Measurements from ENCODE around the gene PTPN22. TPM values are rescaled to one million over a fixed set of nuclear protein-coding genes. Genes with fewer than 3 reads are reported as not detected.
A peak's percentile ranks its signal among the peaks of the same experiment; 100 is the strongest.

The PTPN22 gene
- total and polyA plus RNA-seq, 9 of the 15 experiments (the other 6 are each of a cell fraction or from before 2014, with no cell fraction given): 0.45 to 4.6 (median 1.1) TPM

GRCh38 chr1:113804421-113805255 is 66.9 kb downstream of the PTPN22 start (continued):
- peak in 1 of 2 experiments; percentile 79; a peak in 2 of 4 replicates for TF ChIP-seq ZNF318 (IDR thresholded peaks at IDR 0.05; ENCODE audit: borderline replicate concordance in 1 of 2, low read depth in 1 of 2)
- no peak for TF ChIP-seq RFX1 (IDR thresholded peaks at IDR 0.05)
- TF ChIP-seq PREB (CRISPR knock-in tag; IDR thresholded peaks at IDR 0.05): no peak
- TF ChIP-seq HDAC2 (IDR thresholded peaks at IDR 0.05): peak; percentile 81; the same call in 1 of the 2 replicates
- TF ChIP-seq POLR2H (tag; IDR thresholded peaks at IDR 0.05; ENCODE audit: low read depth): peak; percentile 35; the same call in 1 of the 2 replicates
- peak; percentile 98 for TF ChIP-seq JUN (IDR thresholded peaks at IDR 0.05; ENCODE audit: borderline replicate concordance, low read depth, low read length)
- TF ChIP-seq JUN (CRISPR knock-in tag; IDR thresholded peaks at IDR 0.05; ENCODE audit: borderline replicate concordance): no peak
- TF ChIP-seq PHF20 (IDR thresholded peaks at IDR 0.05; ENCODE audit: partially characterized antibody): peak; percentile 58
- no peak for TF ChIP-seq POLR2G (IDR thresholded peaks at IDR 0.05; ENCODE audit: low read depth, low read length)
- TF ChIP-seq GTF2F1 (IDR thresholded peaks at IDR 0.05; ENCODE audit: low read depth, low read length): no peak
- peak; percentile 14; the same call in 1 of the 2 replicates for TF ChIP-seq GATA2 (CRISPR knock-in tag; IDR thresholded peaks at IDR 0.05)
- 0 out of 2 replicates have a peak, but pooled peaks have one; percentile 49 for TF ChIP-seq DNMT1 (IDR thresholded peaks at IDR 0.05)
- TF ChIP-seq FOSL1 (tag; conservative IDR thresholded peaks at IDR 0.05): peak; percentile 99
- TF ChIP-seq POLR2AphosphoS5 (IDR thresholded peaks at IDR 0.05; ENCODE audit: control insufficient read depth, insufficient read depth, low read depth, low read length): 0 out of 2 replicates have a peak, but pooled peaks have one; percentile 14
- peak; percentile 93 for TF ChIP-seq HMBOX1 (IDR thresholded peaks at IDR 0.05)
- TF ChIP-seq ZNF263 (CRISPR knock-in tag; IDR thresholded peaks at IDR 0.05; ENCODE audit: borderline replicate concordance): no peak
- TF ChIP-seq NFIX (CRISPR knock-in tag; IDR thresholded peaks at IDR 0.05; ENCODE audit: low read depth): no peak

Measured in K562 (cell line).